Measurements from ENCODE around the gene PDIK1L. TPM values are rescaled to one million over a fixed set of nuclear protein-coding genes. Genes with fewer than 3 reads are reported as not detected.

Gene PDIK1L
- total and polyA plus RNA-seq, 9 of the 15 experiments (the other 6 are each of a cell fraction or from before 2014, with no cell fraction given): 12.8 to 30.2 (median 21.5) TPM

DNA sequence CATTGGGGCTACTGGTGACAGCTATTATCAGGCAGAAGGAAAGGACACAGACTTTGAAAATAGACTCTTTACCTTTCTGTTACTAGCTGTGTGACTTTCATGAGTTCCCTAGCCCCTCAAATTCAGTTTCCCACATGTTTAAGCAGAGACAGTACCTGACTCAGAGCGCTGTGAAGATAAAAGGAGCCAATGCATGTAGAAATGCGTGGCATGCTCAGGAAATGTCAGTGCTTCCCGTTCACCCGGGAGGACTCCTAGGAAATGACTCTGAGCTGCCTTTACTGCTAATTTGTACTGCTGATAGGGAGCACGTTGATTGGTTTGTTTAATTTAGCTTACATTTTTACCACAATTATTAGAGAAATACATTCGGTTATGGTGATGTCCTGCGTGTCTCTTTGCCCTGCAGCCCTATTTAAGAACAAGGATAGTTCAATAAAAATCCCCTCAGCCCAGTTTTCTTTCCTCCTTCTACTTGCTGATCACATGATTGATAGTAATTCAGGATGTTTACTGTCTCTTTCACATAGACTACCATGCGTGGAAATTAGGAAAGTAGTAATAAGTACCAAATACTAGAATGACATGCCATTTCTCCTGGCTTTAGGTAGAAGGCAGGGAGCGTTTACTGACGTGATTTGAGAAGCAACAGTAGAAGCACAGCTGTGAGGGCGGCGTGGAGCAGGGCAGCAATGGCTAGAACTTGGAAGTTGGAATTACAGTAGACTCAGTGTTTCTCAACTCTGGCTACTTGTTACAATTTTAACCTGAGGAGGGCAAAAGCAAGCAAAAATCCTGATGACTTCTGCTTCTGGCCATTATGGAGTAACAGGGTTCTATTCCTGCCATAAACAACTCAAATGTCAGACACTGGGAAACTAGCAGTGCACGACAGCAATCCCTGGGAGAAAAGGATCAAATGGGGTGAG, 15.9 kb downstream of the PDIK1L start (continued):
- no peak for TF ChIP-seq EWSR1 (IDR thresholded peaks at IDR 0.05; ENCODE audit: borderline replicate concordance, low read depth, partially characterized antibody)
- TF ChIP-seq, protein P1, sequence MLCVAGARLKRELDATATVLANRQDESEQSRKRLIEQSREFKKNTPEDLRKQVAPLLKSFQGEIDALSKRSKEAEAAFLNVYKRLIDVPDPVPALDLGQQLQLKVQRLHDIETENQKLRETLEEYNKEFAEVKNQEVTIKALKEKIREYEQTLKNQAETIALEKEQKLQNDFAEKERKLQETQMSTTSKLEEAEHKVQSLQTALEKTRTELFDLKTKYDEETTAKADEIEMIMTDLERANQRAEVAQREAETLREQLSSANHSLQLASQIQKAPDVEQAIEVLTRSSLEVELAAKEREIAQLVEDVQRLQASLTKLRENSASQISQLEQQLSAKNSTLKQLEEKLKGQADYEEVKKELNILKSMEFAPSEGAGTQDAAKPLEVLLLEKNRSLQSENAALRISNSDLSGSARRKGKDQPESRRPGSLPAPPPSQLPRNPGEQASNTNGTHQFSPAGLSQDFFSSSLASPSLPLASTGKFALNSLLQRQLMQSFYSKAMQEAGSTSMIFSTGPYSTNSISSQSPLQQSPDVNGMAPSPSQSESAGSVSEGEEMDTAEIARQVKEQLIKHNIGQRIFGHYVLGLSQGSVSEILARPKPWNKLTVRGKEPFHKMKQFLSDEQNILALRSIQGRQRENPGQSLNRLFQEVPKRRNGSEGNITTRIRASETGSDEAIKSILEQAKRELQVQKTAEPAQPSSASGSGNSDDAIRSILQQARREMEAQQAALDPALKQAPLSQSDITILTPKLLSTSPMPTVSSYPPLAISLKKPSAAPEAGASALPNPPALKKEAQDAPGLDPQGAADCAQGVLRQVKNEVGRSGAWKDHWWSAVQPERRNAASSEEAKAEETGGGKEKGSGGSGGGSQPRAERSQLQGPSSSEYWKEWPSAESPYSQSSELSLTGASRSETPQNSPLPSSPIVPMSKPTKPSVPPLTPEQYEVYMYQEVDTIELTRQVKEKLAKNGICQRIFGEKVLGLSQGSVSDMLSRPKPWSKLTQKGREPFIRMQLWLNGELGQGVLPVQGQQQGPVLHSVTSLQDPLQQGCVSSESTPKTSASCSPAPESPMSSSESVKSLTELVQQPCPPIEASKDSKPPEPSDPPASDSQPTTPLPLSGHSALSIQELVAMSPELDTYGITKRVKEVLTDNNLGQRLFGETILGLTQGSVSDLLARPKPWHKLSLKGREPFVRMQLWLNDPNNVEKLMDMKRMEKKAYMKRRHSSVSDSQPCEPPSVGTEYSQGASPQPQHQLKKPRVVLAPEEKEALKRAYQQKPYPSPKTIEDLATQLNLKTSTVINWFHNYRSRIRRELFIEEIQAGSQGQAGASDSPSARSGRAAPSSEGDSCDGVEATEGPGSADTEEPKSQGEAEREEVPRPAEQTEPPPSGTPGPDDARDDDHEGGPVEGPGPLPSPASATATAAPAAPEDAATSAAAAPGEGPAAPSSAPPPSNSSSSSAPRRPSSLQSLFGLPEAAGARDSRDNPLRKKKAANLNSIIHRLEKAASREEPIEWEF (CRISPR knock-in tag; IDR thresholded peaks at IDR 0.05): peak; percentile 77
- no peak for TF ChIP-seq NR3C1 (CRISPR knock-in tag; IDR thresholded peaks at IDR 0.05)
- no peak for TF ChIP-seq TCFL5 (CRISPR knock-in tag; conservative IDR thresholded peaks at IDR 0.05)
- TF ChIP-seq, protein P2, sequence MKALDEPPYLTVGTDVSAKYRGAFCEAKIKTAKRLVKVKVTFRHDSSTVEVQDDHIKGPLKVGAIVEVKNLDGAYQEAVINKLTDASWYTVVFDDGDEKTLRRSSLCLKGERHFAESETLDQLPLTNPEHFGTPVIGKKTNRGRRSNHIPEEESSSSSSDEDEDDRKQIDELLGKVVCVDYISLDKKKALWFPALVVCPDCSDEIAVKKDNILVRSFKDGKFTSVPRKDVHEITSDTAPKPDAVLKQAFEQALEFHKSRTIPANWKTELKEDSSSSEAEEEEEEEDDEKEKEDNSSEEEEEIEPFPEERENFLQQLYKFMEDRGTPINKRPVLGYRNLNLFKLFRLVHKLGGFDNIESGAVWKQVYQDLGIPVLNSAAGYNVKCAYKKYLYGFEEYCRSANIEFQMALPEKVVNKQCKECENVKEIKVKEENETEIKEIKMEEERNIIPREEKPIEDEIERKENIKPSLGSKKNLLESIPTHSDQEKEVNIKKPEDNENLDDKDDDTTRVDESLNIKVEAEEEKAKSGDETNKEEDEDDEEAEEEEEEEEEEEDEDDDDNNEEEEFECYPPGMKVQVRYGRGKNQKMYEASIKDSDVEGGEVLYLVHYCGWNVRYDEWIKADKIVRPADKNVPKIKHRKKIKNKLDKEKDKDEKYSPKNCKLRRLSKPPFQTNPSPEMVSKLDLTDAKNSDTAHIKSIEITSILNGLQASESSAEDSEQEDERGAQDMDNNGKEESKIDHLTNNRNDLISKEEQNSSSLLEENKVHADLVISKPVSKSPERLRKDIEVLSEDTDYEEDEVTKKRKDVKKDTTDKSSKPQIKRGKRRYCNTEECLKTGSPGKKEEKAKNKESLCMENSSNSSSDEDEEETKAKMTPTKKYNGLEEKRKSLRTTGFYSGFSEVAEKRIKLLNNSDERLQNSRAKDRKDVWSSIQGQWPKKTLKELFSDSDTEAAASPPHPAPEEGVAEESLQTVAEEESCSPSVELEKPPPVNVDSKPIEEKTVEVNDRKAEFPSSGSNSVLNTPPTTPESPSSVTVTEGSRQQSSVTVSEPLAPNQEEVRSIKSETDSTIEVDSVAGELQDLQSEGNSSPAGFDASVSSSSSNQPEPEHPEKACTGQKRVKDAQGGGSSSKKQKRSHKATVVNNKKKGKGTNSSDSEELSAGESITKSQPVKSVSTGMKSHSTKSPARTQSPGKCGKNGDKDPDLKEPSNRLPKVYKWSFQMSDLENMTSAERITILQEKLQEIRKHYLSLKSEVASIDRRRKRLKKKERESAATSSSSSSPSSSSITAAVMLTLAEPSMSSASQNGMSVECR (CRISPR knock-in tag; IDR thresholded peaks at IDR 0.05): 0 out of 2 replicates have a peak, but pooled peaks have one; percentile 50
- peak; percentile 9; the same call in 1 of the 2 replicates for TF ChIP-seq ZKSCAN8 (CRISPR knock-in tag; IDR thresholded peaks at IDR 0.05)
- TF ChIP-seq, protein P3, sequence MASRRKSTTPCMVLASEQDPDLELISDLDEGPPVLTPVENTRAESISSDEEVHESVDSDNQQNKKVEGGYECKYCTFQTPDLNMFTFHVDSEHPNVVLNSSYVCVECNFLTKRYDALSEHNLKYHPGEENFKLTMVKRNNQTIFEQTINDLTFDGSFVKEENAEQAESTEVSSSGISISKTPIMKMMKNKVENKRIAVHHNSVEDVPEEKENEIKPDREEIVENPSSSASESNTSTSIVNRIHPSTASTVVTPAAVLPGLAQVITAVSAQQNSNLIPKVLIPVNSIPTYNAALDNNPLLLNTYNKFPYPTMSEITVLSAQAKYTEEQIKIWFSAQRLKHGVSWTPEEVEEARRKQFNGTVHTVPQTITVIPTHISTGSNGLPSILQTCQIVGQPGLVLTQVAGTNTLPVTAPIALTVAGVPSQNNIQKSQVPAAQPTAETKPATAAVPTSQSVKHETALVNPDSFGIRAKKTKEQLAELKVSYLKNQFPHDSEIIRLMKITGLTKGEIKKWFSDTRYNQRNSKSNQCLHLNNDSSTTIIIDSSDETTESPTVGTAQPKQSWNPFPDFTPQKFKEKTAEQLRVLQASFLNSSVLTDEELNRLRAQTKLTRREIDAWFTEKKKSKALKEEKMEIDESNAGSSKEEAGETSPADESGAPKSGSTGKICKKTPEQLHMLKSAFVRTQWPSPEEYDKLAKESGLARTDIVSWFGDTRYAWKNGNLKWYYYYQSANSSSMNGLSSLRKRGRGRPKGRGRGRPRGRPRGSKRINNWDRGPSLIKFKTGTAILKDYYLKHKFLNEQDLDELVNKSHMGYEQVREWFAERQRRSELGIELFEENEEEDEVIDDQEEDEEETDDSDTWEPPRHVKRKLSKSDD (conservative IDR thresholded peaks at IDR 0.05; ENCODE audit: low read length): 0 out of 2 replicates have a peak, but pooled peaks have one; percentile 31
- no peak for TF ChIP-seq RCOR1 (IDR thresholded peaks at IDR 0.05; ENCODE audit: borderline replicate concordance in 1 of 2, low read depth in 2 of 2, low read length in 2 of 2)
